Measurements from ENCODE around the gene WIPF3.

The WIPF3 gene

DNA sequence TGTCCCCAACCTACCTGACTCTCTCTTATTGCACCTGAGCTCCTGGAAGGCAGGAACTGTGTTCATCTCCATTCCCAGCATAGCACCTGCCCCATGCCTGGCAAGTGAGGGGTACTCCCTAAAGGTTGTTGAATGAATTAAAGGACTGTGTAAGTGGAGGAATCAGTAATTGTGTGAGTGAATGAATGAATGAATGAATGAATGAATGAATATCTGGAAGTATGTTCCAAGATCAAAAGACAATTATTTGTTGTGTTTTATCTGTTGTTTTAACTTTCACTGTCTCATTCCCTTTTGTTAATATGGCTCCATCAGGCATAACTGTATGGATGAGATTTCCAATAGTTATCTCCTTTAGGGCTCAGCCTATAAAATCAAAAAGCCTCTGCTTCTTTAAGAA is 4.0 kb downstream of the WIPF3 start:
- TF ChIP-seq, protein P1, sequence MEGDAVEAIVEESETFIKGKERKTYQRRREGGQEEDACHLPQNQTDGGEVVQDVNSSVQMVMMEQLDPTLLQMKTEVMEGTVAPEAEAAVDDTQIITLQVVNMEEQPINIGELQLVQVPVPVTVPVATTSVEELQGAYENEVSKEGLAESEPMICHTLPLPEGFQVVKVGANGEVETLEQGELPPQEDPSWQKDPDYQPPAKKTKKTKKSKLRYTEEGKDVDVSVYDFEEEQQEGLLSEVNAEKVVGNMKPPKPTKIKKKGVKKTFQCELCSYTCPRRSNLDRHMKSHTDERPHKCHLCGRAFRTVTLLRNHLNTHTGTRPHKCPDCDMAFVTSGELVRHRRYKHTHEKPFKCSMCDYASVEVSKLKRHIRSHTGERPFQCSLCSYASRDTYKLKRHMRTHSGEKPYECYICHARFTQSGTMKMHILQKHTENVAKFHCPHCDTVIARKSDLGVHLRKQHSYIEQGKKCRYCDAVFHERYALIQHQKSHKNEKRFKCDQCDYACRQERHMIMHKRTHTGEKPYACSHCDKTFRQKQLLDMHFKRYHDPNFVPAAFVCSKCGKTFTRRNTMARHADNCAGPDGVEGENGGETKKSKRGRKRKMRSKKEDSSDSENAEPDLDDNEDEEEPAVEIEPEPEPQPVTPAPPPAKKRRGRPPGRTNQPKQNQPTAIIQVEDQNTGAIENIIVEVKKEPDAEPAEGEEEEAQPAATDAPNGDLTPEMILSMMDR (IDR thresholded peaks at IDR 0.05; ENCODE audit: low read depth, low read length): no peak
- no peak for DNase-seq (ENCODE audit: extremely low read depth, low read depth)

- TF ChIP-seq, protein P1 (IDR thresholded peaks at IDR 0.05; ENCODE audit: low read depth, low read length): no peak
Measured at GRCh38 chr7:29810813-29811482, 4.6 kb downstream of the WIPF3 start.

DNA sequence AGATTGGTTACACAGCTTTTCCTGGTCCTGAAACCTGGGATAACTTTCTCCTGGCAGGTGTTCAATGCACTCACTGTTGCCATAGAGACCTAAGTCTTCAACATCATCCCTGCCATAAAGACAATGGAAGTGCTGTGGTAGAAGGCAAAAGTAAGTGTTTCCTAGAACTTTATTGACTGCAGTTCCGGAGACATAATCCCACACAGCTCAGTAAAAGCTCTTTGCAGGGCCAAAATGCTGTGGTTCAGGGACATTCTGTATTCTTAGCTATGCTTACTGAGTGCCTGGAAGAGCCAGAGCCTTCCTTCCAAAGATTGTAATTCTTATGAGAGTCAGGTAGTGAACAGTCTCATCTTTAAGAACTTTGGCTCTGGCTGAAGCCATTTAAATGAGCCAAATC is 5.3 kb downstream of the WIPF3 start:
- DNase-seq (ENCODE audit: extremely low read depth, low read depth): no peak
- TF ChIP-seq, protein P1 (IDR thresholded peaks at IDR 0.05; ENCODE audit: low read depth, low read length): no peak

More at GRCh38 chr7:29810813-29811482, 4.6 kb downstream of the WIPF3 start:
- DNase-seq (ENCODE audit: extremely low read depth, low read depth): no peak

DNA sequence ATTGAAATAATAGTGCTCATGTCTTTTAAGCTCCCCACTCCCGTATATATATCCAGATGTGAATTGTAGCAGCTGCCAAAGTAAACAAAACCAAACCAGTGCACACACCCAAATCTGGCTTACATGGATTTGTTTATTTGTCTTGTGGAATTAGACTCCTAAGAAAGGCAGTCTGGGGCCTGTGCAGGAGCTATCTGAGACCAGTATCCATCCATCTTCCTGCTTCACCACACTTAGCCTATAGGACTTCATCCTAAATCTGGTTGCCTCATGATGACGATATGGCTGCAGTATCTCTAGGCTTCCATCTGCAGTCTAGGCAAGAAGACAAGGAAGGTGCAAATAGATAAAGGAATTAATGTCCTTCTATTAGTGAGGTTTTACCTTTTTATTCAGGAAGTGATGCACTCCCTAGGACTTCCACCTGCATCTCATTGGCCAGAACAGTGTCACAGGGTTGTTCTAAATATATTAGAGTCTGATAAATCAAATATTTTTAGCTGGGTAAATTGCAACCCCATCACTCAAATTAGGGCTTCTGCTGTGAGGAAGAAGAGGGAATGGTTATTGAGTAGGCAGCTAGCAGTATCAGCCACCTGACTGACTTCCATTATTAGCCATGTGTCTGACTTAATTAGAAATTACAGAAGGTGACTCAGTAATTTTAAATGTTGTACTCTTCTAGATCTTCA is 6.0 kb downstream of the WIPF3 start:
- TF ChIP-seq, protein P1 (IDR thresholded peaks at IDR 0.05; ENCODE audit: low read depth, low read length): no peak
- DNase-seq (ENCODE audit: extremely low read depth, low read depth): no peak

GRCh38 chr7:29815181-29816105 is 9.1 kb downstream of the WIPF3 start:
- DNase-seq (ENCODE audit: extremely low read depth, low read depth): no peak
- TF ChIP-seq, protein P1 (IDR thresholded peaks at IDR 0.05; ENCODE audit: low read depth, low read length): no peak

DNA sequence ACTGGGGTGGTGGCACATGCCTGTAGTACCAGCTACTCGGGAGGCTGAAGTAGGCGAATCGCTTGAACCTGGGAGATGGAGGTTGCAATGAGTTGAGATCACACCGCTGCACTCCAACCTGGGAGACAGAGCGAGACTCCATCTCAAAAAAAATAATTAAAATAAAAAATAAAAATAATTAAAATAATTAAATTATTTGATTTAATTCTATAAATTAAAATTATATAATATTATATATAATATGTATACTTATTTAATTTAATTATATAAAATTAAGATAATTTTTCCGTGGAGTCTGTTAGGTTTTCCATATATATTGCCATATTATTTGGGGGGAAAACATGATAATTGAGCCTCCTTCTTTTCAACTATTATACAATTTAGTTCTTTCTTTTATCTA is 12.0 kb downstream of the WIPF3 start:
- TF ChIP-seq, protein P1 (IDR thresholded peaks at IDR 0.05; ENCODE audit: low read depth, low read length): no peak
- no peak for DNase-seq (ENCODE audit: extremely low read depth, low read depth)

Measured in AG09319 (cell line).